HG03103 (cell line): Measurements from ENCODE around the gene COG3.

Experiments
- ATAC-seq: cut with Tn5 transposase; IDR thresholded peaks from one replicate; pipeline ENCODE4 v1.9.1; 2021; ENCODE audit warnings: low read depth; ENCODE audit not compliant: unreplicated experiment

Gene COG3

GRCh38 chr13:45445053-45445452 is 19.7 kb upstream of the COG3 start:
- no peak for ATAC-seq

DNA sequence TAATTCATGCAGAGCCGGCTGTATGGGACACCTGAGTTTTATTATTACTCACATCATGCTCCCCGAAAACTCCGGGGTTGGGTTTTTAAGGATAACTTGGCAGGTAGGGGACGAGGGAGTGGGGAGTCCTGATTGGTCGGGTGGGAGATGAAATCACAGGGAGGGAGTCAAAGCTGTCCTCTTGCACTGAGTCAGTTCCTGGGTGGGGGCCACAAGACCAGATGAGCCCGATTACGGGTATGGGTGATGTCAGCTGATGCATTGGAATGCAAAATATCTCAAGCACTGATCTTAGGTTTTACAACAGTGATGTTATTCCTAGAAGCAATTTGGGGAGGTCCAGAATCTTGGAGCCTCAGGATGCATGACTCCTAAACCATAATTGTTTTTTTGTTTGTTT is 18.6 kb upstream of the COG3 start:
- no peak for ATAC-seq

- no peak for ATAC-seq
Observed at GRCh38 chr13:45447050-45447661, 17.6 kb upstream of the COG3 start.

DNA sequence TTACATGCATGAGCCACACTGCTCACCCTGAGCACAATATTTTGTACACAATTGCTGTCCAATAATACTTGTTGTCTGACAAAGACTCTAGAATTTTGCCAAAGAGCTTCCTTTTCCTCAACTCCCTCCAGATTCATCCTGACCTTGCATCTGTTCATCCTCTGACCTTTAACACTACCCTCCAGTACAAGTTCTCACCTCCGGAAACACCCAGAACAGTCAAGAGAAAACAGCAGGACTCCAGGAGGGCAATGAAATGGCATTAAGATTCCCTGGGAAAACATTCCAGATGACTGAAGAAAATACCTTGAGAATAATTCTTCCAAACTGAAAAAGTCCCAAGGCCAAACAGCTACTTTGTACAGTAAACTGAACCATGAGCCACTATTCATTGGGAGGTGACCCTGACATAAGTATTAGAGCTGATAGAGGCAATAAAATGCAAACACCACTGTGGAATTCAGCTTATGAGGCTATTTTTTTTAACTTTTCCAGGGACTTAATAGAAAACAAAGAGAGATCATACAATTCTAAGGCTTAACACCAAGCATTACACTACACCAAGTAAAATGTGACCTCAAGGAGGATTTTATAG is 15.7 kb upstream of the COG3 start:
- ATAC-seq = no peak

GRCh38 chr13:45451282-45451681 is 13.5 kb upstream of the COG3 start:
- no peak for ATAC-seq

GRCh38 chr13:45454204-45454603 is 10.5 kb upstream of the COG3 start:
- no peak for ATAC-seq

GRCh38 chr13:45456196-45456972 is 8.4 kb upstream of the COG3 start:
- ATAC-seq = no peak

DNA sequence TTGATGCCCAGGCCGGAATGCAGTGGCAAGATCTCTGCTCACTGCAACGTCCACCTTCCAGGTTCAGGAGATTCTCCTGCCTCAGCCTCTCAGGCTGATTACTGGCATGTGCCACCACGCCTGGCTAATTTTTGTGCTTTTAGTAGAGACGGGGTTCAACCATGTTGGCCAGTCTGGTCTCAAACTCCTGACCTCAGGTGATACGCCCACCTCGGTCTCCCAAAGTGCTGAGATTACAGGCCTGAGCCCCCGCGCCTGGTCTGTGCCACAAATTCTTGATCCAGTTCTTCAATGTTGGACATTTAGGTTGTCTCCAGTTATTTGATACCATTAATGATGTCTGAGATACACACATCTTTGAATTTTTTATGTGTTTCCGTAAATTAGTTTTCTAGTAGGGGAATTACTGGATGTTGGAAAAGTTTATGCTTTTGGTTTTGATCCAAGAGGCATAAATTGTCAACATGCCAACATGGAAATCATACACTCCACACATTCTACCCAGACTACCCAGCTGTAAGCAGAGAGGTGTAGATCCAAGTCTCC is 525 bp upstream of the COG3 start:
- no peak for ATAC-seq

- ATAC-seq = no peak
Observed at GRCh38 chr13:45466359-45466758, 1.6 kb downstream of the COG3 start.

GRCh38 chr13:45468635-45469034 is 3.9 kb downstream of the COG3 start:
- ATAC-seq = no peak

GRCh38 chr13:45472171-45472705 is 7.5 kb downstream of the COG3 start:
- ATAC-seq = no peak

- no peak for ATAC-seq
Observed at GRCh38 chr13:45473627-45474026, 8.9 kb downstream of the COG3 start.

DNA sequence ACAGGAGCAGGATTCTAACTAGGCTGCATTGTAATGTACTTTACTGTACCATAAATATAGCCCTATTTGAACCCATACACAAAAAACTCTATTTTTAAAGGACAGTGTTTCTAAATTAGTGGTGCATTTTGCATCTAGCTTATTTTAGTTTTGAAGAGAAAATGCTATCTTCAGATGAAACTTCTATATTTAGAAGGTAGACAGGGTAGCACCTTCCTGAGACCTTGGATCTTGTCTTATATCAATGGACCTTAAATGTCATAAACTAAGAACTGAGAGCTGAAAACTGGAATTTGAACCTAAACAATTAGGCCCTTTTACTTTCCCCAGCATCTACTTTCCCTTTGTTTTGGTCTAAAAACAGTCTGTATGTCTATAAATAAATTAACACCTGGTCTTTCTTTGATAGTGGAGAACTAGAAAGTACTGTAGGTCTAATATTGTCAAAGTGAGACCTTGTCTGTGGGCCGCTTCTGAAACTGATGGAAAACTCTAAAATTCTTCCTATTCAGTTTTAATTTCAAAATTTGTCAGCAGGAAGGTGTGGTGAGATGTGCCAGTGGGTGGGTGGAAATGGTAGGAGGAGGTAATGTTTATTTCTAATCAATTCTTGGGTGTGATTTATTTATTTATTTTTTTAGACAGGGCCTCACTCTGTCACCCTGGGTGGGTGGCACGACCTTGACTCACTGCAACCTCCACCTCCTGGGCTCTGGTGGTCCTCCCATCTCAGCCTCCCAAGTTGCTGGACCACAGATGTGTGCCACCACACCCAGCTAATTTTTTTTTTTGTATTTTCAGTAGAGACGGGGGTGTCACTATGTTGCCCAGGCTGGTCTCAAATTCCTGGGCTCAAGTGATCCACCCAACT is 10.1 kb downstream of the COG3 start:
- ATAC-seq = no peak

DNA sequence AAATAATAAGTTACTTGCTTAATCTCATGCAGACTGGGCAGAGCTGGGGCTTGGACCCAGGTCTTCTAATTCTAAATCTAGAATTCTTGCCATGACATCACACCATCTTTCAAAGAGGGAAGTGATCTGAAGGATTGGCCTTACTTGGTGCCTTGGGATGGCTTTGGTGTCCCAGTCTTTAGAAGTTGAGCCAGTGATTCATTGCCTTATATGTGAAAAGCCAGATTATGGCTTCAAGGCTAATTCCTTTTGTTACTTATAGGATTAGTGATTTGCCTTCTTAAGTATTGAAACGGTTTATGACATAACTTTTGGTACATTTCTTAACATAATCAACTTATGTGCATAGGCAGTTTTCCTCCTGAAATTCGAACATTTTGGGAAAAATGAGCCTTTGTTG is 14.9 kb downstream of the COG3 start:
- no peak for ATAC-seq

DNA sequence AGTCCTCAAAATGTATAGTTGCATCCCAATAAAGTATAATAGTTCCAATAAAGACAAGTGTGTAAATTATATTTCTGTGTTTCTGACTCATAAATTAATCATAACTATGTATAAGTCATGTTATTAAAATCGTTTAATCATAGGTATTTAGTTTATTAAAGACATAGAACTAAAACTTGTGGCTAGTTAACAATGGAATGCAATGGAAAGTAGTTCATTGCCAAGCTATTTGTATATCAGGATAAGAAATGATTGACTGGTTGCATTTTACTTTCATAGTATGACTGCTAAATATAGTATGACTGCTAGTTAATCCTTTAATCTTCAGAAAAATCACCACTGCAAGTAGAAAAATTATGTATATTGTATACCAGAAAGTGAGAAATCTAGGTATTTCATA is 16.9 kb downstream of the COG3 start:
- no peak for ATAC-seq

DNA sequence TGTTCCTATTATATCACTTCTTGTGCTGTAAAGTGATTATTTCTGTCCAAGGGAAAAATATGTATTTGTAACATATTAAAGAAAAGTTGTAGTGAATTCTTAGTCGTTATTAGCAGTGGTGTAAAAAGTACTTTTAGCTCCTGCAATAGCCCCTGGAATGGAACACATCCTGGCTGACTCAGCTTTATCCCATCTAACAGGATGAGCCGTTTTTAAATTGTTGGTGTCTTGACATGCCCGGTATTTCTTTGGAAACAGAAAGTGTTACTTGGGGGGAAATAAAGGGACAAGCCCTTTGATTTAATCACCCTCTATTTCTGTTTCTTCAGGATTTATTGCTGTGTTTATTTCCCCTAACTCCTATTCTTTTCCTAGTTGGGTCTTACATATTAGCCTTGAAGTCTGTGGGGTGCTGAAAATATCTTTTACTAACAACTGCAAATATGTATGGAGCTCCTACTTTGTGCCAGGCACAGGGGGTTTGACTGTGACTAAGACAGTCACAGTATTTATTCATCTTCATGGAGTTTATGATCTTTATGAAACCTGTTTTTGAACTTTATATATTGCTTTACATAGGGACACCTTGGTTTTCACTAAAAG is 17.9 kb downstream of the COG3 start:
- no peak for ATAC-seq

DNA sequence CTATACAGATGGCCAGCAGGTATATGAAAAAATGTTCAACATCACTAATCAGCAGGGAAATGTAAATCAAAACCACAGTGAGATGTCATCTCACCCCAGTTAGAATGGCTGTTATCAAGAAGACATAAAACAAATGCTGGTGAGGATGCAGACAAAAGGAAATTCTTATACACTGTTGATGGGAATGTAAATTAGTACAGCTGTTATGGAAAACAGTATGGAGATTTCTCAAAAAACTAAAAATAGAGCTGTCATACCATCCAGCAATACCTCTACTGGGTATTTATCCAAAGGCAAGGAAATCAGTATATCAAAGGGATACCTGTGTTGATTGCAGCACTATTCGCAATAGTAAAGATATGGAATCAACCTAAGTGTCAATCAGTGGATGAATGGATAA is 22.9 kb downstream of the COG3 start:
- no peak for ATAC-seq

- no peak for ATAC-seq
Observed at GRCh38 chr13:45490068-45490467, 25.3 kb downstream of the COG3 start.

DNA sequence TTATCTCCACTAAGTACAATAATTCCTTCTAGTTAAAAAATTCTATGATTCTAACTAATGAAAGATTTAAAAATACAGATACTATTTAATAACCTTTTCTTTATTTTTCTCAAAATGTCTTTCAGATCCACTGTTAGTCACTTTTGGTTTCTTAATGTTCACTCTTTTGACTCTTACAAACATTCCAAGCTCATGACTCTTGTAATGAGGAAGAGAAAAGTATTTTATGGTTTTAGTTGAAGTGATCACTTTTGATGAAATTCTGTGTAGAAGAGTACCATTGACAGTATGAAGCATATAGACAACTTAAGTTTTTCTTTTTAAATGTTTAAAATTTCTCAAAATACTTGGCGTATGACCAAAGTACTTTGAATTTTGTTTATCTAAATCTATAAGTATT is 27.8 kb downstream of the COG3 start:
- ATAC-seq = no peak

DNA sequence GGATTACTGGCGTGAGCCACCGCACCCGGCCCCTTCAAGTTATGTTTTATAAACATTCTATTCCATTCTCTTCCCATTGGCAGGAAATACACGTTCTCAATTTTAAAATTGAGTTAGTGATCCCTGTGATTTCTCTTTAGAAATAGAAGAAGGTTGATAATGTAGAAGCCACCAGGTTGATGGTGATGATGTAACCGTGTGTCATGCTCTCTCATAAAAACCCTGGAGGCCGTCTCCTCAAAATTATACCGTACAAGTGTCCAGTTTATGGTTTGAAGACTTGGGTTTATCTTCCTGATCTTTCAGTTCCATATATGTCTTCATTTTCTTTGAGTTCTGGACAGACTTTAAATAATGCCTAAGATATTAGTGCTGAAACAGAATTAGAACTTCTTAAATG is 32.2 kb downstream of the COG3 start:
- no peak for ATAC-seq
